H9 (cell line): ENCODE data around the gene MRGPRG. TPM values are rescaled to one million over a fixed set of nuclear protein-coding genes. Genes with fewer than 3 reads are reported as not detected.

Source experiments
- DNase-seq: peaks from one replicate; pipeline ENCODE4 v3.0.0-alpha.2; 2017
- H2AFZ ChIP-seq: one replicate; pipeline ENCODE4 v1.6.1; 2013; ENCODE audit warnings: mild to moderate bottlenecking, low read length, control low read depth, moderate library complexity
- H2AK5ac ChIP-seq: 2 replicates; pipeline ENCODE4 v1.6.1; 2013; ENCODE audit warnings: low read length, control low read depth, mixed read lengths; ENCODE audit not compliant: insufficient read length
- H2BK120ac ChIP-seq: one replicate; pipeline ENCODE4 v1.6.1; 2013; ENCODE audit warnings: low read depth, mild to moderate bottlenecking, low read length, control low read depth, inconsistent platforms; ENCODE audit not compliant: poor library complexity, severe bottlenecking
- H2BK12ac ChIP-seq: 2 replicates; pipeline ENCODE4 v1.6.1; 2013; ENCODE audit warnings: low read length, control low read depth, mixed read lengths, low read depth; ENCODE audit not compliant: insufficient read length
- H2BK15ac ChIP-seq: 2 replicates; pipeline ENCODE4 v1.6.1; 2013; ENCODE audit warnings: low read depth, low read length, control low read depth
- H2BK20ac ChIP-seq: one replicate; pipeline ENCODE4 v1.6.1; 2013; ENCODE audit warnings: low read depth, mild to moderate bottlenecking, low read length, control low read depth, inconsistent platforms; ENCODE audit not compliant: poor library complexity, severe bottlenecking
- H2BK5ac ChIP-seq: 2 replicates; pipeline ENCODE4 v1.6.1; 2013; ENCODE audit warnings: low read length, control low read depth, mixed read lengths; ENCODE audit not compliant: insufficient read length
- H3K14ac ChIP-seq: 2 replicates; pipeline ENCODE4 v1.6.1; 2013; ENCODE audit warnings: low read length, control low read depth; ENCODE audit not compliant: insufficient read depth
- H3K18ac ChIP-seq: 2 replicates; pipeline ENCODE4 v1.6.1; 2013; ENCODE audit warnings: low read depth, mild to moderate bottlenecking, mixed read lengths, low read length, control low read depth; ENCODE audit not compliant: insufficient read length
- H3K23ac ChIP-seq: 2 replicates; pipeline ENCODE4 v1.6.1; 2013; ENCODE audit warnings: low read length, control low read depth, mixed read lengths, low read depth; ENCODE audit not compliant: insufficient read length
- H3K23me2 ChIP-seq: 2 replicates; pipeline ENCODE4 v1.6.1; 2013; ENCODE audit warnings: low read depth, mild to moderate bottlenecking, mixed read lengths, low read length, control low read depth; ENCODE audit not compliant: insufficient read length, poor library complexity, severe bottlenecking
- H3K27ac ChIP-seq: 2 replicates; pipeline ENCODE4 v1.5.1; 2013; ENCODE audit warnings: low read length, control low read depth, mixed read lengths, low read depth; ENCODE audit not compliant: insufficient read length
- H3K27me3 ChIP-seq: 2 replicates; pipeline ENCODE4 v1.6.1; 2013; ENCODE audit warnings: low read length, control low read depth, inconsistent platforms; ENCODE audit not compliant: insufficient read depth
- H3K4ac ChIP-seq: 2 replicates; pipeline ENCODE4 v1.6.1; 2013; ENCODE audit warnings: low read depth, mild to moderate bottlenecking, control low read depth, inconsistent platforms, low read length, moderate library complexity
- H3K4me1 ChIP-seq: 2 replicates; pipeline ENCODE4 v1.6.1; 2013; ENCODE audit warnings: low read length, control low read depth, inconsistent platforms; ENCODE audit not compliant: insufficient read depth
- H3K4me2 ChIP-seq: 2 replicates; pipeline ENCODE4 v1.6.1; 2013; ENCODE audit warnings: low read length, control low read depth, mixed read lengths; ENCODE audit not compliant: insufficient read length, insufficient read depth
- H3K56ac ChIP-seq: 2 replicates; pipeline ENCODE4 v1.6.1; 2013; ENCODE audit warnings: low read depth, mild to moderate bottlenecking, mixed read lengths, low read length, control low read depth; ENCODE audit not compliant: insufficient read length
- H3K79me1 ChIP-seq: 2 replicates; pipeline ENCODE4 v1.6.1; 2013; ENCODE audit warnings: low read depth, mild to moderate bottlenecking, moderate library complexity, low read length, control low read depth, inconsistent platforms; ENCODE audit not compliant: insufficient read depth, poor library complexity, severe bottlenecking
- H3K79me2 ChIP-seq: 2 replicates; pipeline ENCODE4 v1.6.1; 2013; ENCODE audit warnings: low read length, control low read depth, inconsistent platforms; ENCODE audit not compliant: insufficient read depth
- H3K9ac ChIP-seq: 2 replicates; pipeline ENCODE4 v1.6.1; 2013; ENCODE audit warnings: low read length, control low read depth, mixed read lengths; ENCODE audit not compliant: insufficient read length; ENCODE audit errors: extremely low read depth
- H3K9me3 ChIP-seq: one replicate; pipeline ENCODE4 v1.6.1; 2013; ENCODE audit warnings: low read depth, low read length, inconsistent platforms; ENCODE audit not compliant: control insufficient read depth
- H3T11ph ChIP-seq: one replicate; pipeline ENCODE4 v1.6.1; 2013; ENCODE audit warnings: mild to moderate bottlenecking, low read length, control low read depth, inconsistent platforms
- H4K20me1 ChIP-seq: one replicate; pipeline ENCODE4 v1.6.1; 2013; ENCODE audit not compliant: control insufficient read depth, insufficient read length, insufficient read depth
- H4K5ac ChIP-seq: 2 replicates; pipeline ENCODE4 v1.6.1; 2013; ENCODE audit warnings: low read depth, mild to moderate bottlenecking, mixed read lengths, low read length, control low read depth; ENCODE audit not compliant: insufficient read length
- H4K8ac ChIP-seq: replicated peaks from 2 replicates; pipeline ENCODE4 v1.6.1; 2013; ENCODE audit warnings: low read length, control low read depth, mixed read lengths, low read depth; ENCODE audit not compliant: insufficient read length
- H4K91ac ChIP-seq: 2 replicates; pipeline ENCODE4 v1.6.1; 2013; ENCODE audit warnings: low read depth, mild to moderate bottlenecking, moderate library complexity, mixed read lengths, low read length, control low read depth; ENCODE audit not compliant: insufficient read length
- H3K27ac Mint-ChIP-seq, 3 experiments: 2 replicates in 2 of 3; 3 replicates in 1 of 3; pipeline ENCODE4 v1.8.0; 2020 to 2021; ENCODE audit warnings: mixed read lengths in 3 of 3, mild to moderate bottlenecking in 1 of 3, moderate library complexity in 1 of 3
- H3K27me3 Mint-ChIP-seq: 2 replicates; pipeline ENCODE4 v1.8.0; 2021; ENCODE audit warnings: low read depth, mild to moderate bottlenecking, moderate library complexity, mixed read lengths
- H3K36me3 Mint-ChIP-seq, 3 experiments: 2 replicates in 2 of 3; 3 replicates in 1 of 3; pipeline ENCODE4 v1.8.0; 2020 to 2021; ENCODE audit warnings: low read depth in 3 of 3, mixed read lengths in 3 of 3; ENCODE audit not compliant: insufficient read depth in 1 of 3
- H3K4me1 Mint-ChIP-seq, 2 experiments: 2 replicates each; pipeline ENCODE4 v1.8.0; 2020; ENCODE audit warnings: mixed read lengths in 2 of 2
- H3K4me3 Mint-ChIP-seq, 2 experiments: 2 replicates in 1 of 2; 3 replicates in 1 of 2; pipeline ENCODE4 v1.8.0; 2020 to 2021; ENCODE audit warnings: mild to moderate bottlenecking in 2 of 2, mixed read lengths in 2 of 2, moderate library complexity in 1 of 2
- H3K9me3 Mint-ChIP-seq, 2 experiments: 2 replicates in 1 of 2; 3 replicates in 1 of 2; pipeline ENCODE4 v1.8.0; 2020; ENCODE audit warnings: mild to moderate bottlenecking in 2 of 2, mixed read lengths in 2 of 2, moderate library complexity in 1 of 2
- WGBS: extraction: QIAGEN DNeasy Blood & Tissue Kit; methylation state at CpG from one replicate; pipeline ENCODE4 v1.1.7; 2013; ENCODE audit warnings: missing lambda C conversion rate, low lambda C conversion rate, mixed read lengths; ENCODE audit not compliant: insufficient read length; ENCODE audit errors: extremely low coverage; 5-methylcytosine and 5-hydroxymethylcytosine counted together
- total RNA-seq: library from RNA; stranded (reverse); gene quantifications from 2 replicates; pipeline ENCODE4 v1.2.1, GENCODE V29; 2021
- TF ChIP-seq, protein P1 (sequence below): fragments of 200-600 bp; sonication (generic); conservative IDR thresholded peaks from 3 replicates; pipeline ENCODE4 v1.8.0; 2021; ENCODE audit warnings: antibody characterized with exemption, mild to moderate bottlenecking

MRGPRG gene
- total RNA-seq, 1 experiment from 2014 or later = not detected

- DNase-seq = no peak
- no peak overlapping the region for H3K18ac ChIP-seq
- H3K9me3 Mint-ChIP-seq = peaks cover 0 to 3% of the 10 kb centered on the region in 2 experiments; a peak in 2 of 5 replicates
- no peak overlapping the region for H2BK20ac ChIP-seq
- no peaks in the 10 kb centered on the region for H4K20me1 ChIP-seq
- no peak overlapping the region for H3K27ac ChIP-seq
- H4K8ac ChIP-seq = no peak overlapping the region
- H3K4me2 ChIP-seq = no peak overlapping the region
- WGBS = no CpG with 5 or more reads among the region's 6 CpGs
- no peak overlapping the region for H2AFZ ChIP-seq
- H3K4me3 Mint-ChIP-seq = no peak overlapping the region
- H2BK15ac ChIP-seq = no peak overlapping the region
- H3K36me3 Mint-ChIP-seq = no peaks in the 10 kb centered on the region; a peak in 1 of 7 replicates
- no peak overlapping the region for H2BK5ac ChIP-seq
- H3K4me1 Mint-ChIP-seq = peaks cover 43 to 58% of the 10 kb centered on the region in 2 experiments
- H2AK5ac ChIP-seq = no peak overlapping the region
- no peak overlapping the region for H2BK12ac ChIP-seq
- no peak overlapping the region for H3K4ac ChIP-seq
- H3K27me3 Mint-ChIP-seq = peaks cover 12% of the 10 kb centered on the region
- no peak overlapping the region for H3K23ac ChIP-seq
- H3K9ac ChIP-seq = no peak overlapping the region
- TF ChIP-seq, protein P1, sequence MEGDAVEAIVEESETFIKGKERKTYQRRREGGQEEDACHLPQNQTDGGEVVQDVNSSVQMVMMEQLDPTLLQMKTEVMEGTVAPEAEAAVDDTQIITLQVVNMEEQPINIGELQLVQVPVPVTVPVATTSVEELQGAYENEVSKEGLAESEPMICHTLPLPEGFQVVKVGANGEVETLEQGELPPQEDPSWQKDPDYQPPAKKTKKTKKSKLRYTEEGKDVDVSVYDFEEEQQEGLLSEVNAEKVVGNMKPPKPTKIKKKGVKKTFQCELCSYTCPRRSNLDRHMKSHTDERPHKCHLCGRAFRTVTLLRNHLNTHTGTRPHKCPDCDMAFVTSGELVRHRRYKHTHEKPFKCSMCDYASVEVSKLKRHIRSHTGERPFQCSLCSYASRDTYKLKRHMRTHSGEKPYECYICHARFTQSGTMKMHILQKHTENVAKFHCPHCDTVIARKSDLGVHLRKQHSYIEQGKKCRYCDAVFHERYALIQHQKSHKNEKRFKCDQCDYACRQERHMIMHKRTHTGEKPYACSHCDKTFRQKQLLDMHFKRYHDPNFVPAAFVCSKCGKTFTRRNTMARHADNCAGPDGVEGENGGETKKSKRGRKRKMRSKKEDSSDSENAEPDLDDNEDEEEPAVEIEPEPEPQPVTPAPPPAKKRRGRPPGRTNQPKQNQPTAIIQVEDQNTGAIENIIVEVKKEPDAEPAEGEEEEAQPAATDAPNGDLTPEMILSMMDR = no peak
- no peaks in the 10 kb centered on the region for H3K23me2 ChIP-seq
- H3K79me1 ChIP-seq = no peaks in the 10 kb centered on the region
- no peaks in the 10 kb centered on the region for H3K9me3 ChIP-seq
- no peak overlapping the region for H3K56ac ChIP-seq
- H4K91ac ChIP-seq = no peak overlapping the region
- no peak overlapping the region for H4K5ac ChIP-seq
- no peak overlapping the region for H3K14ac ChIP-seq
- no peaks in the 10 kb centered on the region for H3K27me3 ChIP-seq
- H3K27ac Mint-ChIP-seq = no peak overlapping the region
- no peaks in the 10 kb centered on the region for H3K79me2 ChIP-seq
- H2BK120ac ChIP-seq = no peak overlapping the region
- no peak overlapping the region for H3T11ph ChIP-seq
- peaks cover 6% of the 10 kb centered on the region; the same call in 1 of the 2 replicates for H3K4me1 ChIP-seq
These were observed 28.0 kb downstream of the MRGPRG start for GRCh38 chr11:3190600-3190999.
